Measurements from ENCODE around the gene C4BPB. TPM values are rescaled to one million over a fixed set of nuclear protein-coding genes. Genes with fewer than 3 reads are reported as not detected.

The C4BPB gene
- total RNA-seq, 1 donor from 2014 or later, result 0.47 TPM

DNA sequence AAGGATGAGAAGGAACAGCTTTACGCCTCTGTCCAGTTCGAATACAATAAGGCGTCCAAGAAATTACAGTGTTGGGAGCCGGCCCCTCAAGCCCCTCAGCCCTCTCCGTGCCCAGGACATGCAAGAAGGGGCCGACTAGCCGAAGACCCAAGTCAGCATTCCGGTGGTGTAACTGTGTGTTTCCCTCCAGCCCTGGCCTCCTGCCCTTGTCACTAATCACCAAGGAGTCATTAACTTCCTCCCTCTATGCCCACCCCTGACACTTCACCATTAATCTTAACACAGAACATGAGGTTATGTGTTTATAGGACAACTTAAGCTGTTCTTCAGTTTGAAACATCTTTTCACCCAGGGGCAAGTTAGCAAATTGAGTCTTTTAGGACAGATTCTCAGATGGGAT, 16.4 kb upstream of the C4BPB start:
- H3K27ac Mint-ChIP-seq, result no peak overlapping the region
- ATAC-seq (ENCODE audit: low read depth) (no peak), DNase-seq (no peak)
- peaks cover 51% of the 10 kb centered on the region for H3K36me3 Mint-ChIP-seq (ENCODE audit: low read depth)
- no peak for TF ChIP-seq CTCF (IDR thresholded peaks at IDR 0.05)
- H3K27me3 Mint-ChIP-seq, result no peaks in the 10 kb centered on the region
- no peaks in the 10 kb centered on the region for H3K9me3 Mint-ChIP-seq
- no peak overlapping the region for H3K4me3 Mint-ChIP-seq
- peaks cover 22% of the 10 kb centered on the region for H3K4me1 Mint-ChIP-seq
- CTCF ChIA-PET, result interaction anchor here (1.7 kb wide), 1 partner anchor 12 kb away, joined by 5 read pairs; no protein-coding TSS in a partner anchor
- intact Hi-C loops (cut with micrococcal nuclease), result no loop called here
- POLR2A ChIA-PET, result interaction anchor here (1.6 kb wide), 1 partner anchor 19 kb away, joined by 9 read pairs; the partner anchor contains the start of gene PFKFB2

GRCh38 chr1:207073906-207074820, 14.5 kb upstream of the C4BPB start:
- Mint-ChIP-seq H3K4me1 (peaks cover 21% of the 10 kb centered on the region), H3K36me3 (ENCODE audit: low read depth) (peaks cover 35% of the 10 kb centered on the region), H3K27me3 (no peaks in the 10 kb centered on the region), H3K4me3 (no peak overlapping the region), H3K9me3 (no peaks in the 10 kb centered on the region), H3K27ac (no peak overlapping the region)
- ATAC-seq (ENCODE audit: low read depth) (no peak), DNase-seq (no peak)
- ChIA-PET POLR2A (no interaction called here), CTCF (interaction anchor here (1.2 to 14.6 kb wide), 4 partner anchors 10 to 426 kb away, joined by 3 to 174 read pairs (median 15); partner anchors contain the start of genes CR1 and PFKFB2)
- intact Hi-C loops (cut with micrococcal nuclease), result no loop called here
- no peak for TF ChIP-seq CTCF (IDR thresholded peaks at IDR 0.05)

DNA sequence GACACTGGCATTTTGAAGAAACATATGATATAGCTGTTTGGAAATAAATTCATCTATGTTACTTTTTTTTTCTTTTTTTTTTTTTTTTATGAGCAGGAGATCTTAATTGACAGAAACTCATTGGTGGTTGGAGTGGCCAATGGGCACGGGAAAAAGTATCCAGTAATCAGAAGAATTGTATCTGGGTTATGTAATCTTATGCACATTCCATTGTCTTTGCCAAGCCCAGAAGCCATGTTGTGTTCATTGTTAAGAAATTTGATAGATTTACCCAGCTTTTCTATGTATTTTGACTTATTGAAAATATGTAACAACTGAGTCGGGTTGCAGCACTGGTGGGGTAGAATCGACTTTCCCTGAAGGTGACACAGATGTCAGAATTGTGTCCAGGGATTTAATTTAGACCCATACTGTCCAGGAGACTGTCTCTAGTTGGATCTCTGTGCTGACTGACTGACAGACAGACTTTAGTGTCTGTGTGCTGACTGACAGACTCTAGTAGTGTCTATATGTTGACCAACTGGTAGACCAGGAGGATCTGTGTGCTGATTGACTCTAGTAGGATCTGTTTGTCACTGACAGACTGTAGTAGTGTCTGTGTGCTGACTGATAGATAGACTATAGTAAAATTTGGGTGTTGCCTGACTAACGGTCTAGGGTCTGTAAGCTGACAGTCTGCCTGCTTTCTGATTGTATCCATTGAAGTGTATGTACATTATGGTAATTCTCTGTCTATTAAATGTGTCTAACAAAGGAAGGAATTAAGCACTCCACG, 12.3 kb upstream of the C4BPB start:
- ATAC-seq (ENCODE audit: low read depth) (no peak), DNase-seq (no peak)
- Mint-ChIP-seq H3K27ac (no peak overlapping the region), H3K36me3 (ENCODE audit: low read depth) (peaks cover 27% of the 10 kb centered on the region), H3K4me1 (no peaks in the 10 kb centered on the region), H3K9me3 (no peaks in the 10 kb centered on the region), H3K4me3 (no peak overlapping the region), H3K27me3 (no peaks in the 10 kb centered on the region)
- intact Hi-C loops (cut with micrococcal nuclease), result loop anchor here (5.0 kb wide), 2 partner anchors 69 to 349 kb away; no protein-coding TSS in a partner anchor
- TF ChIP-seq CTCF (IDR thresholded peaks at IDR 0.05), result no peak
- ChIA-PET POLR2A (interaction anchor here (0.7 kb wide), 1 partner anchor 20 kb away, joined by 4 read pairs; no protein-coding TSS in a partner anchor), CTCF (interaction anchor here (0.8 to 14.6 kb wide), 6 partner anchors 16 to 423 kb away, joined by 3 to 174 read pairs (median 6); partner anchors contain the start of genes CR1 and PFKFB2)

DNA sequence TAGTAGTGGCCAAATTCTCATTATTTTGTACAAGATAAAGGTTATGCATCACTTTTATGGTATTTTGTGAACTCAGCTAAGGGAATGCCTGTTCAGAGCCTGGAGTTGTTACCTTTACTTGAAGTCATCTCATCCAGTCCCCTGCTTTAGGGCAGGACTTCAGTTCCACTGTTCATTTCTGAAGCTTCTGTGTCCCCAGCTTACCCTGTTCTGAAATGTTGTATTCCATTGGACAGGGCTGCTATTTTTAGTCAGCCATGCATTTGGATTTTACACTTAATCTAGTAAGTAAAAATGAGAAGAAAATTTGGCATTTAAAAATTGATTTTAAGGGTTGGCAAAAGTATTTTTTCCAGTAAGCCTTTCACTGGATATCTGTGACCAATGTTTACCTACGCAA, 11.6 kb upstream of the C4BPB start:
- Mint-ChIP-seq H3K36me3 (ENCODE audit: low read depth) (peaks cover 22% of the 10 kb centered on the region), H3K9me3 (no peaks in the 10 kb centered on the region), H3K27me3 (no peaks in the 10 kb centered on the region), H3K4me1 (no peaks in the 10 kb centered on the region), H3K27ac (no peak overlapping the region), H3K4me3 (no peak overlapping the region)
- ATAC-seq (ENCODE audit: low read depth), result no peak
- DNase-seq, result no peak
- TF ChIP-seq CTCF (IDR thresholded peaks at IDR 0.05), result no peak
- POLR2A ChIA-PET, result no interaction called here
- CTCF ChIA-PET, result interaction anchor here (0.6 to 14.6 kb wide), 6 partner anchors 17 to 802 kb away, joined by 3 to 174 read pairs (median 5); partner anchors contain the start of genes CR1 and PFKFB2
- intact Hi-C loops (cut with micrococcal nuclease), result loop anchor here (1.0 to 5.0 kb wide), 5 partner anchors 27 to 443 kb away; no protein-coding TSS in a partner anchor

Measured in activated B cell treated with CpG ODN at 0.5 μM for 24 hours (primary cell).